Tibial nerve (tissue), 4 donors: ENCODE data around the gene NEDD4L. TPM values are rescaled to one million over a fixed set of nuclear protein-coding genes. Genes with fewer than 3 reads are reported as not detected.

ENCODE experiments used
- DNase-seq, 2 donors: peaks; one replicate each; pipeline ENCODE4 v3.0.0-alpha.2; 2019; ENCODE audit warnings: low spot score in 2 of 2
- H3K27ac ChIP-seq, 4 donors: fragments of 200-600 bp; sonication (generic) in 3 of 4; one replicate each; pipeline ENCODE4 v1.5.1; 2017 to 2019; ENCODE audit warnings: mild to moderate bottlenecking in 1 of 4
- H3K27me3 ChIP-seq, 2 donors: fragments of 200-600 bp; sonication (generic) in 1 of 2; one replicate each; pipeline versions ENCODE4 v1.5.1 to v1.6.0; 2017 to 2019
- H3K36me3 ChIP-seq, 3 donors: fragments of 200-600 bp; sonication (generic); one replicate each; pipeline ENCODE4 v1.5.1; 2018 to 2019
- H3K4me1 ChIP-seq, 4 donors: fragments of 200-600 bp; sonication (generic) in 3 of 4; one replicate each; pipeline ENCODE4 v1.5.1; 2017 to 2019
- H3K4me3 ChIP-seq, 4 donors: fragments of 200-600 bp; sonication (generic) in 3 of 4; one replicate each; pipeline ENCODE4 v1.5.1; 2017 to 2019; ENCODE audit warnings: mild to moderate bottlenecking in 1 of 4, moderate library complexity in 1 of 4
- H3K9me3 ChIP-seq, 4 donors: fragments of 200-600 bp; sonication (generic) in 3 of 4; one replicate each; pipeline ENCODE4 v1.5.1; 2017 to 2019
- EP300 ChIP-seq, 2 donors: sonication (generic); formaldehyde crosslinking; IDR thresholded peaks; one replicate each; pipeline ENCODE4 v1.6.1; 2017; ENCODE audit warnings: antibody characterized with exemption in 2 of 2, mild to moderate bottlenecking in 1 of 2
- POLR2A ChIP-seq, 2 donors: fragments of 450-650 bp; IDR thresholded peaks; one replicate each; pipeline ENCODE4 v1.6.1; 2017; ENCODE audit warnings: antibody characterized with exemption in 2 of 2, mild to moderate bottlenecking in 2 of 2, moderate library complexity in 2 of 2
- WGBS, 2 donors: methylation state at CpG; one replicate each; pipeline ENCODE4 v1.1.5; 2018; 5-methylcytosine and 5-hydroxymethylcytosine counted together
- small RNA-seq: library from RNA; depleted of rRNA; stranded (forward); fragments of <200 nt; gene quantifications from one replicate; pipeline ENCODE3, GENCODE V24; 2016
- total RNA-seq, 4 donors: library from RNA; depleted of rRNA; stranded (reverse); fragments of >200 nt; gene quantifications; one replicate each; pipeline ENCODE4 v1.1.0, GENCODE V29; 2016
- TF ChIP-seq, protein P1 (sequence below), 5 experiments: fragments of 200-600 bp in 3 of 5; fragments of 450-650 bp in 2 of 5; sonication (generic) in 3 of 5; IDR thresholded peaks; one replicate each; pipeline ENCODE4 v1.5.1; 2016 to 2019; ENCODE audit warnings: antibody characterized with exemption in 5 of 5, mild to moderate bottlenecking in 3 of 5, moderate library complexity in 2 of 5

The NEDD4L gene
- total RNA-seq, 4 donors from 2014 or later = 15.3 to 59.9 (median 26.8) TPM

DNA sequence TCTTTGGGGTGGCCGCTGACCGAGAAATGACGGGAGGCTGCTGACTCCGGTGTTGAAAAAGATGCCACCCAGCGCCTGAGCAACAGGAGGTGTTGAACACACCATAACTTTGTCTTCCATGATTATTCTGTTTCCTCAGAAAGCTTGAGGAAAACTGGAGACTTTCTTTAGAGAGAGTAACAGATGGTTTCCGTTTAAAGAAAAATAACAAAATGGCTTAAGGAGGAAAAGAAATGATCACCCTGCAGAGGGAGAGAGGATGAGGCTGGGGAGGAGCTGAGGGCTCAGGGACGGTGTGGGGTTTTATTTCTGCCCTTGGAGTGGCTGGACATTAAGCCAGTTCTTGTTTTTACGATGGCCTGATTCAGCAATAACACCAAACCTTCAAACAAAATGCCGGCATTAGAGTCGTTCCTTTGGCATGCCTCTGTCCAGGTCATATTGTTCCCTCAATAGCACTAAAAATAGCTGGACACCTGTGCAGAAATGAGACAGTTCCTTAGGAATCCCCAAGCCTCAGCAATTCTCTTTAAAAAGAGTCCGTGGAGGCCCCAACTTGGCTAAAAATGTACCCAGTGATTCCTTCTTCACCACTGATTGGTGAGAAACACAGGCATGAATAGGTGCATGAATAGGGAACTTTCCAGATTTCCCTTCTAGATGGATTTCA lies 402.5 kb downstream of the NEDD4L start:
- no peak overlapping the region for H3K4me3 ChIP-seq
- TF ChIP-seq POLR2A (IDR thresholded peaks at IDR 0.05) (no peak), EP300 (IDR thresholded peaks at IDR 0.05) (no peak)
- TF ChIP-seq, protein P1, sequence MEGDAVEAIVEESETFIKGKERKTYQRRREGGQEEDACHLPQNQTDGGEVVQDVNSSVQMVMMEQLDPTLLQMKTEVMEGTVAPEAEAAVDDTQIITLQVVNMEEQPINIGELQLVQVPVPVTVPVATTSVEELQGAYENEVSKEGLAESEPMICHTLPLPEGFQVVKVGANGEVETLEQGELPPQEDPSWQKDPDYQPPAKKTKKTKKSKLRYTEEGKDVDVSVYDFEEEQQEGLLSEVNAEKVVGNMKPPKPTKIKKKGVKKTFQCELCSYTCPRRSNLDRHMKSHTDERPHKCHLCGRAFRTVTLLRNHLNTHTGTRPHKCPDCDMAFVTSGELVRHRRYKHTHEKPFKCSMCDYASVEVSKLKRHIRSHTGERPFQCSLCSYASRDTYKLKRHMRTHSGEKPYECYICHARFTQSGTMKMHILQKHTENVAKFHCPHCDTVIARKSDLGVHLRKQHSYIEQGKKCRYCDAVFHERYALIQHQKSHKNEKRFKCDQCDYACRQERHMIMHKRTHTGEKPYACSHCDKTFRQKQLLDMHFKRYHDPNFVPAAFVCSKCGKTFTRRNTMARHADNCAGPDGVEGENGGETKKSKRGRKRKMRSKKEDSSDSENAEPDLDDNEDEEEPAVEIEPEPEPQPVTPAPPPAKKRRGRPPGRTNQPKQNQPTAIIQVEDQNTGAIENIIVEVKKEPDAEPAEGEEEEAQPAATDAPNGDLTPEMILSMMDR (IDR thresholded peaks at IDR 0.05) = no peak
- H3K27ac ChIP-seq = no peak overlapping the region
- 73 to 78% methylated on average over 11 of the region's 11 CpGs for WGBS, 2 donors
- no peaks in the 10 kb centered on the region for H3K27me3 ChIP-seq
- no peaks in the 10 kb centered on the region for H3K9me3 ChIP-seq
- no peaks in the 10 kb centered on the region for H3K4me1 ChIP-seq
- DNase-seq = no peak
- no peaks in the 10 kb centered on the region for H3K36me3 ChIP-seq

DNA sequence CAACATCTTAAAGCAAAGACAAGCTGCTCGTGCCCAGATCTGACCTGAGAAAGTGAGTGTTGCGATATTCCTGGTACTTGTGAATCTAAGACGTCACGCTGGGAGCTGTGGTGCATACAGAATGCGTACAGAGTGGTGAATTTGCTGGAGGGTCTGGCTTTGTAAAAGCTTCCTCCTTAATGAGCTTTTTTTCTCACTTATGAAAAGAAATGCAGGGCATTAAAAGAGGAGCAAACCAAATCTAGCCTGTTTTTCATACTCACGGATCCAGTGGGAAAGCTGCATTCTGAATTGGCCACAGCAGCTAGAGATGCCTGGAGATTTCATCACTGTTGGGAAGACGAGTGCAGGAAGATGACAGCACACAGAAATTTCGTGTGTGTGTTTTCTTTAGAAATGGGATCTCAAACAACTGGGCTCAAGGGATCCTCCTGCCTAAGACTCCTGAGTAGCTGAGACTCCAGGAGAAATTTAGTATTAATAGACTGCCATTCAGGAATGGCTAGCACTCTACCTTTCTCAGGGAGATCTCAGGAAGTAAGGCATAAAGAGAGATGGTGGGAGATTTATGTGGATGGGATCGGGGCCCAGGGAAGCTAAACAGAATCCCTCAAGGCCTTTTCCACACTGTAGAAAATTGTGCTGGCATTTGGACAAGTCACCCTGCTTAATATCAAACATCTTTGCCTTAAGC lies 403.5 kb downstream of the NEDD4L start:
- WGBS, 2 donors = 56 to 59% methylated on average over 9 of the region's 9 CpGs
- no peaks in the 10 kb centered on the region for H3K36me3 ChIP-seq
- H3K27ac ChIP-seq = no peak overlapping the region
- no peaks in the 10 kb centered on the region for H3K4me1 ChIP-seq
- H3K27me3 ChIP-seq = no peaks in the 10 kb centered on the region
- H3K4me3 ChIP-seq = no peak overlapping the region
- no peaks in the 10 kb centered on the region for H3K9me3 ChIP-seq
- no peak for DNase-seq
- no peak for TF ChIP-seq POLR2A (IDR thresholded peaks at IDR 0.05)
- TF ChIP-seq EP300 (IDR thresholded peaks at IDR 0.05) = no peak
- TF ChIP-seq, protein P1 (IDR thresholded peaks at IDR 0.05) = no peak

DNA sequence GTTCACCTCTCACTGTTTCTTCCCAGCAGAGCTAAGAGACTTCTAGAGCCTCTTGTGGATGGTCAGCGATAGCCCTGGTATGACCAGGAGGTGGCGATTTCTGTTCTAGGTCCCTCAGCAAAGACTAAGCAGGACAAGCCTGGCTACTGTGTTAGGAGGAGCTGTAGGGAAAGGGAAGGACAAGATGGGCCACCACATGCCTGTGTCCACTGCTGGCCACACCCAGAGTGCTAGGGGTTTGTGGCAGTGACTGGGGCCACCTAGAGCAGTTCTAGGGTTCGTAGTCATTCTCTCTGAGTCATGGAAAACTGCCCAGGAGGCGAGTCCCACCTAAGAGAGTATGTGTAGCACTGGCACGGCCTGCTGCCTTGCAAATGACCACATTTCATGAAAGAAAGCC lies 405.4 kb downstream of the NEDD4L start:
- 79 to 91% methylated on average over 5 of the region's 5 CpGs for WGBS, 2 donors
- TF ChIP-seq, protein P1 (IDR thresholded peaks at IDR 0.05) = no peak
- no peak for TF ChIP-seq POLR2A (IDR thresholded peaks at IDR 0.05)
- no peak for TF ChIP-seq EP300 (IDR thresholded peaks at IDR 0.05)
- Histone ChIP-seq H3K27ac (no peak overlapping the region), H3K4me3 (no peak overlapping the region), H3K4me1 (no peaks in the 10 kb centered on the region), H3K27me3 (no peaks in the 10 kb centered on the region), H3K9me3 (no peaks in the 10 kb centered on the region), H3K36me3 (no peaks in the 10 kb centered on the region)
- DNase-seq = no peak

Small RNA genes within 50 kb of the gene (small RNA-seq; reads per million reads assigned to genes)
- gene HMGN1P30 (not detected), gene MIR3591 (not detected)

Other genes starting within 250 kb of the NEDD4L start
- gene ATP8B1, start 240.9 kb upstream of the NEDD4L start, total RNA-seq = 10 to 100 TPM in 3 of 4 donors, 1 to 10 TPM in 1; 8.0 to 25.8 (median 12.4) TPM